ENCODE measurements around the gene CTDSP2. TPM values are rescaled to one million over a fixed set of nuclear protein-coding genes. Genes with fewer than 3 reads are reported as not detected.
A peak's percentile ranks its signal among the peaks of the same experiment; 100 is the strongest.
"Not testable (repeated sequence)": the region's sequence is repeated elsewhere in the genome, so short reads cannot be mapped to it uniquely, and the experiment has no call there.

The CTDSP2 gene
- polyA plus RNA-seq, 12 donors, result 178 to 219 (median 201) TPM; not detected in 1

DNA sequence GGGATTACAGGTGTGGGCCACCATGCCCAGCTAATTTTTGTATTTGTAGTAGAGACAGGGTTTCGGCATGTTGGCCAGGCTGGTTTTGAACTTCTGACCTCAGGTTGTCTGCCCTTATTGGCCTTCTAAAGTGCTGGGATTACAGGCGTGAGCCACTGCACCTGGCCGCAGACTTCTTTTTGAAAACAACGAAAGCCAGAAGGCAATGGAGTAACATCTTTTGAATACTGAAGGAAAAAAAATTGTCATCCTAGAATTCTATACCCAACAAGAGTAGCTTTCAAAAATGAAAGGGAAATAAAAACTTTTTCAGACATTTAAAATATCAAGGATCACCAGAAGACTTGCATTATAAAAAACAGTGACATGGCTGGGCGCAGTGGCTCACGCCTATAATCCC, 38.7 kb upstream of the CTDSP2 start:
- no peak for DNase-seq

DNA sequence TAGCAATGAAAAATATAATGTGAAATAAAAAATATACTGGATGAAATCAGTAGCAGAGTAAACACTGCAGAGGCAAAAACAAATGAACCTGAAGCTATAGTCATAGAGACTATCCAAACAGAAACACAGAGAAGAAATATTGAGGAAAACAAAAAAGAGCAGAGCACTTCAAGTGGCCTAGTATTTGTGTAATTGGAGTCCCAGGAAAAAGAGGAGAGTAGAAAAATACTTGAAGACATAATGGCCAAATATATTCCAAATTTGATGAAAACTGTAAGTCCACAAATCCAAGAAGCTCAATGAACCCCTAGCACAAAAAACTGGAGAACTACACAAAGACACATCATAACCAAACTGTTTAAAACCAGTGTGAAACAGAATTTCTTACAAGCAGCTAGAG, 37.2 kb upstream of the CTDSP2 start:
- DNase-seq, result no peak

DNA sequence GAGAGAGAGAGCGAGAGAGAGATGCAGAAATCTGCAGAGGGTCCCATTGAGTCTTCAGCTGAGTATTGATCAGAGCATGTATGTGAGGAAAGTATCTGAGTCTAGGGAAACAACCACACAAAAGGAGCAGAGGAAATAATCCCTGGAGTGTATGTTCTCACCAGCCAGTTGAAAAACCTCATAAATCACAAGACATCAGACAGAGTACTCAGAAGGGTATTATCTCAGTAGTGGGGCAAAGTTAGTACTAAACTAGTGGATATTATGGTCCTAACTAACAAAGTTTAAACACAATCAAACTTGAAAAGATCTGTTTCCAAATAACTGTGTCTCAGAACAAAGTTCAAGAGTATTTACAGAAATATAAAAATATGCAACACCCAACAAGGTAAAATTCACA, 36.5 kb upstream of the CTDSP2 start:
- DNase-seq, result no peak

- DNase-seq, result no peak
Measured at GRCh38 chr12:57882575-57882974, 36.0 kb upstream of the CTDSP2 start.

GRCh38 chr12:57881475-57881874, 34.9 kb upstream of the CTDSP2 start:
- no peak for DNase-seq

DNA sequence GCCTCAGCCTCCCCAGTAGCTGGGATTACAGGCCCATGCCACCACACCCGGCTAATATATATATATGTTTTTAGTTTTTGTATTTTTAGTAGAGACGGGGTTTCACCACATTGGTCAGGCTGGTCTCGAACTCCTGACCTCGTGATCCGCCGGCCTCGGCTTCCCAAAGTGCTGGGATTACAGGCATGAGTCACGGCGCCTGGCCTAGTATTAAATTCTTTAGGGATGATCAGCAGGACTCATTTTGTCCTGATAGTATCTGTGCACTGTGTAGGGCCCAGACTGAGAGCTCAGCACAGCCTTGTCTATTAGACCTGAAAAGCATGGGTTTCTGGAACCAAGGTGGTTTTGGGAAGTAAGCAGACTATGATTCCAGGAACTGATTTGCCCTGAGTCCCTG, 34.5 kb upstream of the CTDSP2 start:
- not testable (repeated sequence) for DNase-seq

- no peak for DNase-seq
Measured at GRCh38 chr12:57877876-57878275, 31.3 kb upstream of the CTDSP2 start.

- DNase-seq, result no peak
Measured at GRCh38 chr12:57875753-57876547, 29.4 kb upstream of the CTDSP2 start.

GRCh38 chr12:57874166-57875108, 27.9 kb upstream of the CTDSP2 start:
- no peak for DNase-seq

- no peak for DNase-seq
Measured at GRCh38 chr12:57872362-57872761, 25.8 kb upstream of the CTDSP2 start.

DNA sequence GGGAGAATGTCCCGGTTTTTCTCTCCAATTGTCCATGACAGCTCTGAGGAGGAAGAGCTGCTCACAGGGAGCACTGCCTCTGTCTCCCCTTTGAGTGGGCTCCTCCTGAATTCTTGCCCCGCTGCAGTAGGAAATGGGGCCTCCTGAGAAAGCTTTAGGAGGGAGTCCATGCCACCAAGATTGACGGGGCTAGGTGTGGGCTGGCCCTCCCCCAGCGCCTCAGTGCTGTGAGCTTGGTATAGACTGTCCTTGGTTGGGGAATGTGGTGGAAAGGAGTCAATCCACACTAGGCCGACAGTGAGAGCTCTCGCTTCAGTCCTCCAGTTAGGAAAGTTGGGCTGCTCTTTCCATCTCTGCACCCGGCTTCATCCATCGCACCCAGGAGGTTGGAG, 23.4 kb upstream of the CTDSP2 start:
- no peak for DNase-seq

DNA sequence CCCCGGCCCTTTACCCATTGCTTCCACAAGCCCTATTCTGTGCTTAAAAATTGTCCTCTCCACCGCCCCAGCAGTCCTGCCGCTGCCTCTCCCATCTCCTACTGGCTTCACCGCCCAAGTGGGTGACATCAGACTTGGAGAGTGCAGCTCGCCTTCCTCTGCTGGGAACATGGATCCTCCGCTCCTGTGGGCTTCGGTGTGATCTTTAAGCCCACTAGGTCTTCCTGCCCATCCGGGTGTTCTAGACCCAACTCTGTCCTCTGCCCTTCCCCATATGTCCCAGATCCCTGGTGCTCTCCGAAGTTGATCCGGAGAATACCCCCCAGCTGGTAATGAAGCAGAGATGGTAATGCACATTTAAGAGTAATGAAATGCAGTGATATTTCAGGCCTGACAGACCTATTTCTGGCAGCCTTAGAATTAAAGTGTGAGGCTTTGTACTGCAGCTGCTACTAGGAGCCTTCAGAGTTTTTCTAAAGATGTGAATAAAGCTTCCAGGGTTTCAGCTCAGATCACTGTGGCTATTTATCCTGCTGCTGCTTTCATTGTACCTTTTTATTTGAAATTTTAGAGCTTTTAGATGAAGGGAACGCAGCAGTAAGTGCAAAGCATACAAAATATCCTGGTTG, 22.9 kb upstream of the CTDSP2 start:
- DNase-seq, result peak; percentile 66

DNA sequence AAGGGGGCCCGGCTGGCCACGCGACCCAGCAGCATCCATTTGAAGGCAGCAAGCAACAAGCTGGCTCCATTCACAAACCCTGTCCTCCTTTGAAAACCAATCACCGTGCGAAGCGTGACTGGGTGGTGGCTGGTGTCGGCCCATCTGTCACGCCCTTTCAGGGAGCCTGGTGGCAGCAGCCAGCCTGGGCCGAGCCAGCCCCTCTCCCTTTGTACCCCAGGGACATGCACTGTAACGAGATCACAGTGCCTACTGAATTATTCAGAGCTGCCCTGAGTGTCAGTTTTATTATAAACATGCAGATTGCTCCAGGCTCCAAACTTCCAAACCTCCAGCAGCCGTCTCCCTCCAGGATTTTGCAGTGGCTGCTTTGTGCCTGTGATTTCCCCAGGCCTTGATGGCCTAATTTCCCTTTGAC, 22.3 kb upstream of the CTDSP2 start:
- no peak for DNase-seq

- no peak for DNase-seq
Measured at GRCh38 chr12:57868221-57868620, 21.7 kb upstream of the CTDSP2 start.

- DNase-seq, result no peak
Measured at GRCh38 chr12:57866308-57867019, 19.9 kb upstream of the CTDSP2 start.

GRCh38 chr12:57865084-57865751, 18.7 kb upstream of the CTDSP2 start:
- DNase-seq, result peak; percentile 65

DNA sequence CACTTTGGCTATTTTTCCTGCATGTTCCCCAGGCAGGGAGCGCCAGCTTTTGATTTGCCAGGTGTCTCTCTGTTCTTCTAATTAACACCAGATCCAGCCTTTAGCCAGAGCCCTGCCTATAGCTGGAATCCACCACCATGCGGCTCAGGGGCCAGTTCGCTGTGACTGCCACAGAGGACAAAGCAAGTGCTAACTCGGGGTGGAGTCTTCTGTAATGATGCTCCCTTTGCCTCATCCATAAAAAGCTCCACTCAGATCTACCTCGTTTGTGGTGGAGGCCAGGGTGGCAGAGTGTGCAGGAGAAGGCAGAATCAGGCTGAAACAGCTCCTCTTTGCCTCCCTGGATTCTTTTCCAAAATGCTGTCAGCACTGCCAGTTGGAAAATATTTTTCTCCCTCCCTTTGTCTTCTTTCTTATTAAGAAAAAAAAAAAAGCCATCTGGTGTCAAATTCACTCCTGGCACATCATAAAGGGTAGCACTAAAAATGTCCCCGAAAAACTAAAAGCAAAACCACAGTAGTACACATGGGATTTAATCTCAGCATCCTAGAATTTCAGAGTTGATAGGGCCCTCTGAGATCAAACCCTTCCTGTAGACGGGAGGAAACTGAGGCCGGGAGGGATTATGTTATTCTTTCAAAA, 18.0 kb upstream of the CTDSP2 start:
- DNase-seq, result no peak

GRCh38 chr12:57863676-57864075, 17.1 kb upstream of the CTDSP2 start:
- no peak for DNase-seq

DNA sequence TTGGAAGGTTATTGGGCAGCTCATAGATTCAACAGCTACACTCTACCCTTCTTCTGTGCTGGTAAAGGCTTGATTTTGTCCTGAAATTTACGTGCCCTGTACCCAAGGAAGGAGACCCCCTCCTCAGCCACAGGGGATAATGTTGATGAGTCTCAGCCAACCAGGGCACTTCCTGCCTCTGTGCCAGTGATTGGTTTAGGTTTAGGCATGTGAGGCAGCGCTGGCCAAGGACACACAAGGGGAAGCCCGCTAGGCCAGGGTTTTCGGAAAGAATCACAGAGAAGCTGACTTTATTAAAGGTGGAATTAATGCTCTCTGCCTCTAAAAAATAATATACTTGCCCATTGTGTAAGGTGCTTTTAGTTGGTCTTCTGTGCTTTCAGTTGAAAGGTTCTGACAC, 15.4 kb upstream of the CTDSP2 start:
- DNase-seq, result no peak

- DNase-seq, result not testable (repeated sequence)
Measured at GRCh38 chr12:57860883-57861282, 14.4 kb upstream of the CTDSP2 start.

GRCh38 chr12:57859121-57859520, 12.6 kb upstream of the CTDSP2 start:
- no peak for DNase-seq
